Activated CD8-positive, alpha-beta T cell treated with anti-CD3 and anti-CD28 coated beads for 36 hours (primary cell): ENCODE results near the gene SASS6. TPM values are rescaled to one million over a fixed set of nuclear protein-coding genes. Genes with fewer than 3 reads are reported as not detected.

ENCODE experiments used
- ATAC-seq: fragments of 200-7000 bp; cut with Tn5 transposase; one replicate; pipeline ENCODE4 v1.10.0; 2021; ENCODE audit warnings: mild to moderate bottlenecking, moderate library complexity
- CTCF ChIA-PET: fragments of 350-600 bp; sonication (Branson Sonifier 250); formaldehyde crosslinking; loops from one replicate; lab custom pipeline; 2021; ENCODE audit warnings: antibody characterized with exemption; lab: Charles Lee
- POLR2A ChIA-PET: fragments of 350-600 bp; sonication (Branson Sonifier 250); formaldehyde crosslinking; loops from one replicate; lab custom pipeline; 2021; ENCODE audit warnings: antibody characterized with exemption; lab: Charles Lee
- DNase-seq: peaks from one replicate; pipeline ENCODE4 v3.0.0-alpha.2; 2020
- H3K27ac Mint-ChIP-seq: one replicate; pipeline ENCODE4 v1.8.0; 2021; ENCODE audit warnings: mild to moderate bottlenecking, mixed read lengths
- H3K27me3 Mint-ChIP-seq: one replicate; pipeline ENCODE4 v1.8.0; 2021; ENCODE audit warnings: mixed read lengths
- H3K36me3 Mint-ChIP-seq: one replicate; pipeline ENCODE4 v1.8.0; 2021; ENCODE audit warnings: low read depth, mixed read lengths
- H3K4me1 Mint-ChIP-seq: one replicate; pipeline ENCODE4 v1.8.0; 2021; ENCODE audit warnings: low read depth, mixed read lengths
- H3K4me3 Mint-ChIP-seq: one replicate; pipeline ENCODE4 v1.8.0; 2021; ENCODE audit warnings: mild to moderate bottlenecking, moderate library complexity, mixed read lengths
- H3K9me3 Mint-ChIP-seq: one replicate; pipeline ENCODE4 v1.8.0; 2021; ENCODE audit warnings: mixed read lengths
- CTCF ChIP-seq: fragments of 200-600 bp; IDR thresholded peaks from one replicate; pipeline ENCODE4 v1.8.0; 2022; ENCODE audit warnings: antibody characterized with exemption, mild to moderate bottlenecking
- intact Hi-C: fragments of 100-400 bp; cut with micrococcal nuclease; formaldehyde crosslinking; loops from one replicate; pipeline ENCODE4 v1.10.0; 2022
- total RNA-seq, 2 experiments: library from RNA; stranded (reverse); gene quantifications; one replicate each; pipeline ENCODE4 v1.2.3, GENCODE V29; 2021

Gene SASS6
- 10 to 100 TPM; 12.9 to 13.6 TPM for total RNA-seq

- H3K27ac Mint-ChIP-seq: peak within 1 kb of the TSS; percentile 96
- intact Hi-C loops: loop anchor here (5.0 to 10.0 kb wide), 4 partner anchors 96 to 328 kb away; partner anchors contain the start of gene CDC14A
- DNase-seq (peak; percentile 98), ATAC-seq (peak; percentile 95)
- no peaks in the 10 kb centered on the region for H3K27me3 Mint-ChIP-seq
- ChIA-PET CTCF (interaction anchor here (0.6 to 1.0 kb wide), 3 partner anchors 9 to 21 kb away, joined by 3 read pairs; no protein-coding TSS in a partner anchor), POLR2A (interaction anchor here (0.7 to 2.0 kb wide), 11 partner anchors 9 to 185 kb away, joined by 3 to 8 read pairs (median 3); partner anchors contain the start of gene RTCA)
- no peaks in the 10 kb centered on the region for H3K9me3 Mint-ChIP-seq
- H3K4me1 Mint-ChIP-seq: peaks cover 37% of the 10 kb centered on the region
- no peak for TF ChIP-seq CTCF
- H3K36me3 Mint-ChIP-seq: peaks cover 15% of the 10 kb centered on the region
- H3K4me3 Mint-ChIP-seq: peak within 1 kb of the TSS; percentile 89
Observed at GRCh38 chr1:100132566-100133477, at the start of gene SASS6, which contains the start of gene TRMT13. Gene SASS6 (minus strand): TSS chr1:100132930. CDS start chr1:100132814, 116 bp downstream. Gene TRMT13 (plus strand): TSS chr1:100133163. CDS start chr1:100133169, 6 bp downstream.

- Mint-ChIP-seq H3K9me3 (peaks cover 4% of the 10 kb centered on the region), H3K27ac (no peak within 1 kb of the TSS), H3K36me3 (no peaks in the 10 kb centered on the region), H3K4me1 (no peaks in the 10 kb centered on the region), H3K27me3 (no peaks in the 10 kb centered on the region), H3K4me3 (no peak within 1 kb of the TSS)
- POLR2A ChIA-PET: no interaction called here
- DNase-seq (no peak), ATAC-seq (no peak)
- TF ChIP-seq CTCF: no peak
- CTCF ChIA-PET: no interaction called here
- intact Hi-C loops: no loop called here
Observed at GRCh38 chr1:100178091-100178490, 45.4 kb upstream of the SASS6 start, which contains the start of gene LRRC39. Gene LRRC39 (minus strand): TSS chr1:100178256. CDS start chr1:100168516, 9,740 bp downstream.

GRCh38 chr1:100177295-100178041 is 44.7 kb upstream of the SASS6 start:
- no peaks in the 10 kb centered on the region for H3K36me3 Mint-ChIP-seq
- H3K4me3 Mint-ChIP-seq: no peak overlapping the region
- DNase-seq (no peak), ATAC-seq (no peak)
- peaks cover 4% of the 10 kb centered on the region for H3K9me3 Mint-ChIP-seq
- TF ChIP-seq CTCF: no peak
- POLR2A ChIA-PET: no interaction called here
- H3K27ac Mint-ChIP-seq: no peak overlapping the region
- H3K27me3 Mint-ChIP-seq: no peaks in the 10 kb centered on the region
- H3K4me1 Mint-ChIP-seq: no peaks in the 10 kb centered on the region
- intact Hi-C loops: no loop called here
- CTCF ChIA-PET: interaction anchor here (1.4 kb wide), 1 partner anchor 11 kb away, joined by 3 read pairs; no protein-coding TSS in a partner anchor

GRCh38 chr1:100168051-100168450 is 35.3 kb upstream of the SASS6 start:
- no peaks in the 10 kb centered on the region for H3K36me3 Mint-ChIP-seq
- intact Hi-C loops: no loop called here
- ATAC-seq (no peak), DNase-seq (no peak)
- H3K9me3 Mint-ChIP-seq: no peaks in the 10 kb centered on the region
- POLR2A ChIA-PET: no interaction called here
- H3K27ac Mint-ChIP-seq: no peak overlapping the region
- no peak overlapping the region for H3K4me3 Mint-ChIP-seq
- CTCF ChIA-PET: no interaction called here
- no peak for TF ChIP-seq CTCF
- H3K4me1 Mint-ChIP-seq: no peaks in the 10 kb centered on the region
- H3K27me3 Mint-ChIP-seq: peaks cover 1% of the 10 kb centered on the region
